GM21367 (cell line): Measurements from ENCODE around the gene SYT9.

Source experiments
- ATAC-seq: cut with Tn5 transposase; IDR thresholded peaks from one replicate; pipeline ENCODE4 v1.9.1; 2021; ENCODE audit not compliant: unreplicated experiment

The SYT9 gene, protein sequence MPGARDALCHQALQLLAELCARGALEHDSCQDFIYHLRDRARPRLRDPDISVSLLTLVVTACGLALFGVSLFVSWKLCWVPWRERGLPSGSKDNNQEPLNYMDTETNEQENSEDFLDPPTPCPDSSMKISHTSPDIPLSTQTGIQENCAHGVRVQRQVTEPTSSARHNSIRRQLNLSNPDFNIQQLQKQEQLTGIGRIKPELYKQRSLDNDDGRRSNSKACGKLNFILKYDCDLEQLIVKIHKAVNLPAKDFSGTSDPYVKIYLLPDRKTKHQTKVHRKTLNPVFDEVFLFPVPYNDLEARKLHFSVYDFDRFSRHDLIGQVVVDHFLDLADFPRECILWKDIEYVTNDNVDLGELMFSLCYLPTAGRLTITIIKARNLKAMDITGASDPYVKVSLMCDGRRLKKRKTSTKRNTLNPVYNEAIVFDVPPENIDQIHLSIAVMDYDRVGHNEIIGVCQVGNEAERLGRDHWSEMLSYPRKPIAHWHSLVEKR

DNA sequence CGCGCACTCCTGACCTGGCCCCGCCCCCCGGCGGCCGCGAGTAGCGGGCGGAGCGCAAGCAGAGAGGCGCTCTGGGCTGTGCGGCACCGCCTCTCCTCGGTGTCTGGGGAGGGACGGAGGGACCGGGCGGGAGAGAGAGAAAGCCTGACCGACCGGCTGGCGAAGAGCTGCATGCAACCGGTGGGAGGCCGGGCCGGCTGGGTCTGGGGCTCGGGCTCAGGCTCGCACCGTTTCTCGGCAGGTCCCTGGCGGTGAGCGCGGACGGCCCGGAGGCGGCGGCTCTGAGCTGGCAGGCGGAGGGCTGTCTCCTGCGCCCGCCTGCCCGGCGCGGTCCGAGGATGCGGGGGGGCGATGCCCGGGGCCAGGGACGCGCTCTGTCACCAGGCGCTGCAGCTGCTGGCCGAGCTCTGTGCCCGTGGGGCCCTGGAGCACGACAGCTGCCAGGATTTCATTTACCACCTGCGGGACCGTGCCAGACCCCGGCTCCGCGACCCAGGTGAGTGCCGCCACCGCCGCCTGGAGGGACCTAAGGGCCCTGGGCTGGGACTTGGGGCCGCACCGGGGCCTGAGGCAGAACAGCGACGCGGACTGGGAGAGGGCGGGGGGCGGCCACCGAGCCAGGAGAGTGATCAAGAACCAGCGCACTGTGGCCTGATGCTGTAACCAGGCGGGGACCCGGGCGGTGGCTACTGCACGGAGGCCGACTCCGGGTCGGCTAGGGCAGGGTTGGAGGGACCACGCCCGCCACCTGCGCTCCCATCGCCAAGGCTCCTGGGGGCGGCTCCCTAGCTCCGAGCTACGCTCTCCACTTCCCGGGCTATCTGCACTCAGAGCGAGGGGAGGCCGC is at the start of gene SYT9:
Gene SYT9, plus strand, starts transcription at position 69 of the 847 bp plus-strand sequence. Its CDS starts 283 bp downstream, at position 352.
- peak; percentile 79 for ATAC-seq

DNA sequence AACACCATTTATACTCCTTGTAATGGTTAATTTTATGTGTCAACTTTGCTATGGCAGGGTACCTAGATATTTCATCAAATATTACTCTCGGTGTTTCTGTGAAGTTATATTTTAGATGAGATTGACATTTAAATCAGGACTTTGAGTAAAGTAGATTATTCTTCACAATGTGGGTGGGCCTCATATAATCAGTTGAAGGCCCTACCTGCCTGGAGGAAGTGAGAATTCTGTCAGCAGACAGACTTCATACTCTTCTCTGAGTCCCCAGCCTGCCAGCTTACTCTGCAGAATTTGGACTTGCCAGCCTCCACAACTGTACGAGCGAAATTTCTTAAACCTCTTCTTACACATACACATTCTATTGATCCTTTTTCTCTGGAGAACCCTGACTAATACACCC is 49.3 kb upstream of the SYT9 start:
- ATAC-seq, result no peak

DNA sequence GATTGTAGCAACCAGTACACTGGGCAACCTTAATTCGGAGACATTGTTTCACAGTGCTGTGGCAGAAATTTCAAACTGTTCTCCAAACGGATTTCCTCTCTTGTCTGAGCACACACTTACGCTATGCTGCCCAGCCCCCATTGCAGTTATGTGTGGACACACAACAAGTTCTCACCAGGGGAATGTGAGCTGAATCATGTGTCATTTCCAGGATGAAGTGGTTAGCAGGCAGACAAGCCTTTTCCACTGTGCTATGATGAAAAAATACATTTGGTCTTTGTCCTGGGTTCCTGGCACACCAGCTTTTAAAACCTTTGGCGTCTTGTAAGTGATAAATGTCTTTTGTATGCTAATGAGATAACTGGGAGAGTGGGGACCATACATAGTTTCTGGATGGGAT is 46.9 kb upstream of the SYT9 start:
- ATAC-seq, result no peak

DNA sequence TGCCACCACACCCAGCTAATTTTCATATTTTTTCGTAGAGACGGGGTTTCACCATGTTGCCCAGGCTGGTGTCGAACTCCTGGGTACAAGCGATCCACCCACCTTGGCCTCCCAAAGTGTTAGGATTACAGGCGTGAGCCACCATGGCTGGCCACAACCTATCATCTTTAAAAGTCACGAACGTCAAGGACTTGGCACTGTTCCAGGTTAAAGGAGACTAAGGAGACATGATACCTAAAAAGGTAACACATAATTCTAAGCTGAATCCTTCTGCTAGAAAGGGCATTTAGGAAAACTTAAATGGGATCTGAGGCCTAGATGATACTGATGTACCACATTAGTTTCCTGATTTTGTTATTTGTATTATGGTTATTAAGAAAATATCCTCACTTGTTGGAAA is 43.3 kb upstream of the SYT9 start:
- ATAC-seq, result no peak

DNA sequence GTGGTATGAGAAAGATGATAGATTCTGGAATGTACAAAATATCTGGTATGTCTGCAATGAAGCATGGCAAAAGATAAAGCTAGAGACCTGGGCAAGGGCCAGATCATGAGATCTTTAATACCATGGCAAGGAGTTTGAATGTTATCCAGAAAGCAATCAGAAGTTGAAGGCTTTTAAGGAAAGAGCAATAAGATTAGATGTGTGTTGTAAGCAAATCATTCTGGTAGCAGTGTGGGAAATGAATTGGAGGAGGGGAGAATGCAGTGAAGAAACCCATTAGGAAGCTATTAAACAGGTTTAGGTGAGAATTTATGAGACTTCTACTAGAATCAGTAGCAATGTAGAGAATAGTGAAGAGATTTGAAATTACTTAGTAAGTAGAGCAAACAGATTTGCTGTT is 32.2 kb upstream of the SYT9 start:
- no peak for ATAC-seq

DNA sequence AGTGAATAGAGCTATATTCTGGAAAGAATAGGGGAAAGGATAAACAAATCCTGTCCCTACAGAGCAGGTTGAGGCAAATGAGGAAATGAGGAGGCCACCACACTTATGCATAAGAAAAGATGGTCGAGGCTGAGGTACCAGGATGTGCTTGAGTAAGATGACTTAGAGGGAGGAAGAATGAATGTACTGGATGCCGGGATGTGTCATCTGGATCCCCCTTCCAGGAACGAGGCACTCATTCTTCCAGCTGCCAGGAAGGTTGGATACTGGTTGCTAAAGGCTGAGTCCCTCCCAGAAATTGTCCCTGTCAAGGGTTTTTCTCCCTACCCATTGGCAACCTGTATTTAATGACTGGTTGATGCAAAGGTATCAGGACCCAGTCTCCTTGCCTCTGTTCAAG is 31.1 kb upstream of the SYT9 start:
- no peak for ATAC-seq

DNA sequence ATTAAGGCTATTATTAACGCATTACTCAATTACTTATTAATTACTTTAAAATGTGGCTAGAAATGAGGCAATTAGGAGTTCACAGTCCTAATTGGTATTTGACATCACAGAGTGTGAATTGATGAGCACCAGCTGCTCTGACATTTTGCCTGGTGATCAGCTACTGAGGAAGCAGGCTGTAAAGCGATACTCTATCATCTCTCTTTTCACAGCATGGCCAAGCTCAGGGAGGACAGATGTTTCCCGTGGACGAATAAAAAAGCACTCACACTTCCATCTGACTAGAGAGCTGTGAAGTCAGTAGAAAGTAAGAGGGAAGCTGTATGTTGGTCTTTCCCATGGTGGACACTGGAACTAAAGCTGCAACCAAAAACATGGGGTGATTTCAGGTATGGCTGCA is 29.1 kb upstream of the SYT9 start:
- ATAC-seq, result no peak

DNA sequence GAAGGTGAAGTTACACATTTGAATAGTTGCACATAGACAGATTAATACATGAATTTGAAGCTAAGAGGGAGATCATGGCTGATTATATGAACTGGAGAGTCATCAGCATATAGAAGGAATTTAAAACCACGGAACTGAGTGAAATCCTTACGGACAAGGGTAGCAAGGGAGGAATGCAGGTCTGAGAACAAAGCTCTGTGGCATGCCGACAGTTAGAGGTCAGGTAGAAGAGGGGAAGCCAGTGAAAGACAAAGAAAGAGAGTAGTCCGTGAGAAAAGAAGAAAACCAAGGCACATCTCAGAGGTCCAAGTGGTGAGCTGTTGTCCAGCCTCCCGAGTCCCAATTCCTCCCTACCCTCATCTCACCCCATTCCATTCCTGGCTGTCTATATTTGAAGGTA is 11.8 kb upstream of the SYT9 start:
- ATAC-seq, result no peak

DNA sequence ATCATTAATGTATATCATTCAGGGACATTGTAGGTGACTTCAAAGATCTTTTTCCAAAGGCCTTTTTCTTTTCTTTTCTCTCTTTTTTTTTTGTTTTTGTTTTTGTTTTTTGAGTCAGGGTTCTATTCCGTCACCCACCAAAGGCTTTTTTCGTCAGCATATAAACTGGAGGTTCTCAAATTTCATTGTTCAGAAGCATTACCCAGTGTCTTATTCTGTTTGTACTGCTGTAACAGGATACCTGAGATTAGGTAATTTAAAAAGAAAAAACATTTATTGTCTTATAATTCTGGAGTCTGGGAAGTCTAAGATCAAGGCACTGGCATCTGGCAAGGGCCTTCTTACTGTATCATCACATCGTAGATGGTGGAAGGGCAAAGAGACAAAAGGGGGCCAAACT is 6.4 kb upstream of the SYT9 start:
- ATAC-seq, result no peak

DNA sequence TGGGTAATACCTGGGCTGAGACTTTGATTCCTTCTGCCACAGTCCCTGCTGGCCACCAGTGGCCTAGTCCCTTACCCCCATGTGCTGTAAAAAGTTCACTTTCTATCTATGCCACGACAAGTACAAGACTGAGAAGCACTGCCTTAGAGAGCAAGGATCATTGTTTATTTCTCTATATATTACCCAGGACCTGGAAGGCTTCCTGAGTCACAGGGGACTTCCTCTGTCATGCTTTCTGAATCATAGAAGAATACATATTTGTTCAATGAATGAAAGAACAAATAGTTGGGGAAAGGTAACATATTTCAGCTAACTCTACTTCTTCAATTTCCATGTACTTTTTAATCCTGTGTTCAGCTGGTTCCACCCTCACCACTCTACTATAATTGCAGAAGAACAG is 5.5 kb upstream of the SYT9 start:
- ATAC-seq, result no peak

DNA sequence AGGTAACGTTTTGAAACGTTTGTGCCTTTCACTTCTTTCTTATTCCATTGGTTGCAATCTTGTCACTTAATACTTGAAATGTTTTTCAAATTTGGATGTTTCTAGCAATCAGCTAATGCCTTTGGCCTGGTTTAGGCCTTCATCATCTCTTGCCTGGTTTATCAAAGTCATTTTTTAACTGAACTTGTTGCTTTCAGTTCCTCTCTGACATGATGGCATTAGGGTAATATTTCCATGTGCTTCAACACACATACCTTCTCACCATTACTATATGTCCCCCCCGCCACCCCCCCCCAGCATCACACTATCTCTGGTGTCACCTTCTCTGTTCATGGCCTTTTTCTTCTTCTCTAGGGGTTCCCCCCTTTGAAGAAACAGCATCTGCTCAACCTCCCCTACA is 1.5 kb upstream of the SYT9 start:
- ATAC-seq, result no peak

DNA sequence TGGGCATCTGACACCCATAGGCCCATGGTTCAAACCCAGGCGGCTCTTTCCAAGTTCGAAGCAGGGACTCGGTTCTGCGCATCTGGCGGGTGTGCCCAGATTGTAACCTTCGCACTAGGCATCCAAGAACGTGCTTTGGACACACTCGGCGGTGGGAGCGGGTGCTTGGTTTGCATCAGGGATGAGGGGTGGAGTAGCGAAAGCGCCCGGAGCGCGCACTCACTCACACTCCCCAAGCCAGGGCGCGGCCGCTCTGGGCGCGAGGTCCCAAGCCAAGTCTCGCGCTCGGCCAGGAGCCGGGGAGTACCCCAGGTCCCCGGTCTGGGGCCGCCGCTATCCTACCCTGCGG is 243 bp upstream of the SYT9 start:
- no peak for ATAC-seq

DNA sequence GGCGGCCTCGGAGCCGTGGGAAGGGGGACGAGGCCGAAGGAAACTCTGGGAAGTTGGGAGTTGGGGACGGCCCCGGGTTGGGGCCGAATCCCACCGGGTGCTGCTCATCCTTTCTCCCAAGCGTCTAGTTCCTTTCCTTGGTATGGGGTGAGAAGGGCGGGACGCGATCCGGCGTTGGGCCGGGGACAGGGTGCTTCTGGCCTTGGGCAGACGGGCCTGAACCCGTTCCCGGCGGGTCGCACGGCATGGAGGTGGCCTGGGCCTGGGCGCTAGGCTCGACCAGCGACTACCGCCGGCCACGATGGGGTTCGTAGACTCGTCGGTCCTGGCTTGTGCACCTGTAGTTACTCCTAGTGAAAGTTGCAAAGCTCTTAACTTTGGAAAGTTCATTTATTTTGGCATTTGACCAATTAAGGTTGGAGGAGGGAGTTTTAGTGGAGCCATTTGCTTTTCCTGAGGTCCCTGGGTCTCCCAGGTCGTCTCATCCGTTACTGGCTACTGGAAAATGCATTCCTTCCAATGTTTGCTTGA is 1.0 kb downstream of the SYT9 start:
- no peak for ATAC-seq

DNA sequence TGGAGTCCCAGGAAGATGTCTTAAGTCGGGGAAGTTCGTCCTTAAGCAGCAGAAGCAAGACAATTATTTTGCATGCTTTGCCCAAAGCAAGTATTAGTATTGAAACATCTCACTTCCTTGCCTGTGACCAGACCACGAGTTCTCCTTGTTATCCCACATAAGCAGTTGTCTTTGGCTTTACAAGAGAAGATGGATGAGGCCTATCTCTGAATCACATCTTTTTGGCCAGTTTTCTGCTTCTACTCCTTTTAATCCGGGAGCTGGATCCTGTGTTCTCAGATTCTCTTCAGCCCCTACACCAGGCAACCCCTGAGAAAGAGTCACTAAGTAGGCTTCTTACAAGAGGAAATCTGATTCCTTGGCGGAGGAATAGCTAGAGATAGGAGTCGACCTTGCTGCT is 2.1 kb downstream of the SYT9 start:
- ATAC-seq, result no peak

DNA sequence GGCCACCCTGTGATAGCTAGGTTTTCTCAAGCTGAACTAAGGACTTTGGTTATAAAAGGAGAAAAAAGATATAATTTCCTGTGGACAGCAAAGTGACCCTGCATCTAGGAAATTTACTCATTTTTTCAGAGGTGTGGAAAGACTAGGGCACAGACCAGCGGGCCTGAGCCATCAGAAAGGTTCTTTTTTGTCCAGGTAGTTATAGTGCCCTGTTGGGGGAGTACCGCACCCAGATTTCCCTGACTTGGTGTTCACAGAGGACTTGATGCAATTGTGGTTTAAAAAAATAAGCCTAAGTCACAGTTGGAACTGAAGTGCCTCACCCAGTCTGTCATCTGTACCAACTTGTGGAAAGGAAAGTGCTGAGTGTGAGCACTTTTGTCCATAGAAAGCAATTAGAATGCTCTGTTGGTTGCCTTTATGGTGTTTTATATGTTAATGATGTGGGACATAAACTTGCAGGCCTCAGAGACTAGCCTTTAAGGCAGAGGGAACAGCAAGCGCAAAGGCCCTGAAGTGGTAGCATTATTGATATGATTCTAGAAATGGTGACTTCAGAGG is 3.1 kb downstream of the SYT9 start:
- no peak for ATAC-seq

DNA sequence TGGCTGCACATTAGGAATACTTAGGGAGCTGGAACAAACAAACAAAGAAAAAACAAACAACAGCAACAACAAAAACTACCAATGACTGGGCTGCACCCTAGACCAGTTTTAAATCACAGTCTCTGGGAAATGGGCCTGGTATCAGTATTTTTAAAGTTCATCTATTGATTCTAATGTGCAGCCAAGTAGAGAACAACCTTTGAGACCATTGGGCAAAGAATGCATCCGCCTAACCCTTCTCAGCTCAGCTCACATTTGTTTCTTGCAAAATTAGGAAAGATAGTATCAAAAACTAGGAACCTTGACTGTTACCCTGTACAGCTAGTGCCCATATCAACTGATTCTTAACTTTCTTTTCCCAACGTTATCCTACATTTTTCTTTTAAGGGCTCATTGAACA is 5.2 kb downstream of the SYT9 start:
- no peak for ATAC-seq

DNA sequence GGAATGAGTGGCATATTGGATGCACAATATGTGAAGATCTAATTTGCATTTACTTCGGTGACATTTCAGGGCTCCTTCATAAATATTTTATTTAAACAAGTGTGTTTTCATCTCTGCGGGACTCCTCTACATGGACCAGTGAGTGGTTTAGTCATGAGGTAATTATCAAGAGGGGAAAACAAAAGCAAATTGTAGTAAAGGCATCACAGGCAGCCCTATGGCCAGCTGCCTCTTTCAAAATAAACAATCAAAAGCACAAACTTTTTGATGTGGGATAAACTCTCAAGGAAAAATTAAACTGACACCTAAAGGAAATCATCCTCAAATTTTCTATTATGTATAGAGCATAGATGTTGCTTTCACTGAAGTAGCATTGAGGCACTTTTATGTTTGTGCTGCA is 6.0 kb downstream of the SYT9 start:
- no peak for ATAC-seq

DNA sequence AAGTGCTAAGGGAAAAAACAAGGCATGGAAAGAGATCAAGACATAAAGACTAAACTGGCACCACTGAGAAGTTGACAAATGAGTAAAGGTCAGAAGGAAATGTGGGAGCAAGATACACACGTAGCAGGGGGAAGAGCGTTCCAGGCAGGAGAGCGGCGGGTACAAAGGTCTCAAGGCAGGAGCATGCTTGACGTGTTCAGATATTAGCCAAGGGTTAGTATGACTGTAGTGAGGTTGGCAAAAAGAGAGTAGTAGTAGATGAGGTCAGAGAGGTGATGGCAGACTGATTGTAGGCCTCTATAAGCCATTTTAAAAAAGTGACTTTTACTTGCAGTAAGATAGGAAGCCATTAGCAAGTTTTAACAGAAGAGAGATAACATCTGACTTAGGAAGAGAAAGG is 9.9 kb downstream of the SYT9 start:
- no peak for ATAC-seq

DNA sequence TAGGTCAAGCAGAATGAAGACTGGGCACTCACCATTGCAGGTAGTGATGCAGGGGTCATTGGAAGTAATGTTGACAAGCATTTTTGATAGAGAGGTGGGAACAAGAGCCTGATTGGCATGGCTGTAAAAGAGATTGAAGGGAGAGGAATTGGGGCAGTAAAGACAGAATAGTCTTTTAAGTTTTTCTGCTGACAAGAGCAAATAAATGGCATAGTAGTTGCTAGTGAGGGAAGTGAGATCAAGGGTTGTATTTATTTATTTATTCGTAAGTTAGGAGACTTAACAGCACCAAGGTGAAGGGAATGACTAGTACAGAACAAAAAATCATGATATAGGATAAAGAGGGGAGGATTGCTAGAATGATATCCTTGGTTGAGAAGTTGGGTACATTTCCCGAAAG is 11.0 kb downstream of the SYT9 start:
- ATAC-seq, result no peak

DNA sequence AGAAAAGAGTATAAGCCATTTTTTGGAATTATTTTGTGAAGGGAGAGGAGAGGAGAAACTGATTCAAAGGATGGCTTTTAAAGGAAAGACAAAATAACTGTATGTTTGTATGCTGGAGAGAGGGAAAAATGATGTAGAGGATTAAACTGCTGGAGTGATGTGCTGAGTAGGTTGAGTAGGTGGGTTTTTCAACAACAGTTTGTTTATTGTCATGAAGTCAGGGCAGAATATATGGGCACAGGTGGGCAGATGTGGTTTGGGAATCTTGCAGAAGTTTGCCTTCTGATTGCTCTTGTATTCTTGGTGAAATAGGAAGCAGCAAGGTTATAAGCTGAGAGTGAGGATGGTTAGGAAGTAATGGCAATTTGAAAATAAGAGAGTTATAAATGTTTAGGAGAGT is 12.1 kb downstream of the SYT9 start:
- no peak for ATAC-seq

DNA sequence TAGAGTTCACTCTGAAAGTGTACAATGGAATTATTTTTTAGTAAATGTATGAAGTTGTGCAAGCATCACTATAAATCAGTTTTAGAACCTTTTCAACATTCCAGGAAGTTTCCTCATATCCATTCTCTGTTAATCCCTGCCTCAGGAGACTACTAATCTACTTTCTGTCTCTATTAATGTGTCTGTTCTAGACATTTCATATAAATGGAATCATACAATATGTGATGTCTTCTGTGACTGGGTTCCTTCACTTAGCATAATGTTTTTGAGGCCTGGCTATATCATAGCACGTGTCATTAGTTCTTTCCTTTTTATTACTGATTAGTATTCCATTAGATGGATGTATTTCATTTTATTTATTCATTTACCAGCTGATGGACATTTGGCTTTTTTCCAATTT is 17.1 kb downstream of the SYT9 start:
- ATAC-seq, result no peak
